Gastrocnemius medialis (tissue), 4 donors: ENCODE data around the gene ASB13. TPM values are rescaled to one million over a fixed set of nuclear protein-coding genes. Genes with fewer than 3 reads are reported as not detected.

Experiments used
- ATAC-seq, 2 donors: fragments of 150-250 bp; one replicate each; pipeline ENCODE4 v1.9.1; 2016
- DNase-seq, 2 donors: peaks; one replicate each; pipeline ENCODE4 v3.0.0-alpha.2; 2019
- H3K27ac ChIP-seq, 4 donors: fragments of 200-600 bp; sonication (generic); 1 replicate in 1 of 4; 2 replicates in 3 of 4; pipeline ENCODE4 v1.5.1; 2016 to 2018; ENCODE audit warnings: mild to moderate bottlenecking in 2 of 4, moderate library complexity in 1 of 4
- H3K27me3 ChIP-seq, 3 donors: fragments of 200-600 bp; sonication (generic) in 2 of 3; 1 replicate in 1 of 3; 2 replicates in 2 of 3; pipeline versions ENCODE4 v1.5.1 to v1.6.0; 2016 to 2019; ENCODE audit warnings: mild to moderate bottlenecking in 1 of 3, moderate library complexity in 1 of 3
- H3K36me3 ChIP-seq, 2 donors: fragments of 200-600 bp; sonication (generic) in 1 of 2; one replicate each; pipeline ENCODE4 v1.5.1; 2017 to 2018
- H3K4me1 ChIP-seq, 2 donors: fragments of 200-600 bp; sonication (generic) in 1 of 2; one replicate each; pipeline ENCODE4 v1.5.1; 2016 to 2017; ENCODE audit warnings: mild to moderate bottlenecking in 2 of 2
- H3K4me3 ChIP-seq, 4 donors: fragments of 200-600 bp; sonication (generic) in 3 of 4; 1 replicate in 1 of 4; 2 replicates in 3 of 4; pipeline ENCODE4 v1.5.1; 2016 to 2019; ENCODE audit warnings: mild to moderate bottlenecking in 2 of 4
- H3K9me3 ChIP-seq, 3 donors: fragments of 200-600 bp; sonication (generic) in 2 of 3; 1 replicate in 1 of 3; 2 replicates in 2 of 3; pipeline ENCODE4 v1.5.1; 2016 to 2019
- CTCF ChIP-seq, 5 experiments: fragments of 450-650 bp in 3 of 5; fragments of 200-600 bp in 2 of 5; sonication (generic) in 2 of 5; IDR thresholded peaks in 4 of 5; conservative IDR thresholded peaks in 1 of 5; 1 replicate in 4 of 5; 2 replicates in 1 of 5; pipeline ENCODE4 v1.5.1; 2016 to 2019; ENCODE audit warnings: antibody characterized with exemption in 5 of 5, mild to moderate bottlenecking in 3 of 5, moderate library complexity in 3 of 5
- POLR2A ChIP-seq, 2 donors: fragments of 450-650 bp; IDR thresholded peaks; one replicate each; pipeline ENCODE4 v1.6.1; 2017; ENCODE audit warnings: antibody characterized with exemption in 2 of 2, mild to moderate bottlenecking in 2 of 2, moderate library complexity in 2 of 2
- in situ Hi-C, 4 donors: fragments of 200-750 bp; cut with MboI; loops; one replicate each; pipeline versions ENCODE4 v1.15.0 to v1.8.0; 2017; ENCODE audit warnings: low sequenced_read_pairs in 4 of 4
- intact Hi-C: fragments of 100-400 bp; cut with DNase I; formaldehyde crosslinking; loops from one replicate; pipeline ENCODE4 v1.15.1; 2023; ENCODE audit warnings: low total_unique reads
- total RNA-seq, 4 donors: library from RNA; depleted of rRNA; stranded (reverse); fragments of >200 nt; gene quantifications; one replicate each; pipeline versions ENCODE4 v1.1.0 to v1.2.3, GENCODE V29; 2016

The ASB13 gene
- total RNA-seq, 4 donors from 2014 or later, result 9.6 to 20.0 (median 14.9) TPM

- Histone ChIP-seq H3K36me3 (peaks cover 0 to 18% of the 10 kb centered on the region in 2 donors), H3K27ac (peak overlapping the region in 3 of 4 donors; percentile 6 to 56 (median 52)), H3K4me3 (no peak overlapping the region), H3K4me1 (peaks cover 0 to 3% of the 10 kb centered on the region in 2 donors), H3K27me3 (no peaks in the 10 kb centered on the region), H3K9me3 (no peaks in the 10 kb centered on the region)
- in situ Hi-C loops, result no loop called here
- DNase-seq (no peak), ATAC-seq (no peak)
- TF ChIP-seq POLR2A (IDR thresholded peaks at IDR 0.05) (no peak), CTCF (IDR thresholded peaks at IDR 0.05 in 4 of 5, conservative IDR thresholded peaks at IDR 0.05 in 1 of 5) (no peak)
- intact Hi-C loops, result no loop called here
These were observed 13.6 kb downstream of the ASB13 start for GRCh38 chr10:5652746-5653145.

GRCh38 chr10:5651388-5651764 lies 15.0 kb downstream of the ASB13 start:
- intact Hi-C loops (no loop called here), in situ Hi-C loops (no loop called here)

DNA sequence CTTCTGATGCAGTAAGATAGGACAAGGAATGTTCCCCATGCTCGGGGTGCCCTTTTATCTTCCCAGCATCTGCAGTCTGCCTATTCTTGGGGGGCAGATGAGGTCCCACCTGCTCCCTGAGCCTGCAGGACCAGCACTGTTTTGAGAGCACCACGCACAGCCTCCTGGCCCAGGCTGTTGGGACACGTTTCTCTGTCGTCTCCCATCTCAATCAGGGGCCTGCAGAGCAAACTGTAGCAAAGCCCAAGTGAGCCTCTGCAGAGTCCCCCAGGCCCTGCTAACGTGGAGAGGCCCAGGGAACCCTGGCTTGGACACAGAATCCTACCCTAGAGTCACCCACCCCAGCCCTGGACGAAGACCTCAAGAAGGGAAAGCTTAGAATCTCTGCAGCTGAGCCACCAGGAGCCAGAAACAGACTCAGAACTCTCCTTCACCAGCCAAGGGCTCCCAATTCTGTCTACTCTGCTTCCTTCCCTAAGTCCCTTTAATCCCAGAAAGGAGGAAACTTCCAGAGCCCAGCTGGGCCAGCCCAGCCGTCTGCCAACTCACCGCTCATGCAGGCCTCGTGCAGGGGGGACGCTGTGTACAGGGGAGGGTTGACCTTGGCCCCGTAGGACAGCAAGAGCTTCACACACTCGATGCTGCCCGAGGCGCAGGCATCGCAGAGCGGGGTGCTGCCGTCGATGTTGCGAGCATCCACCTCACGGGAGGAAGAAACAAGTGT lies 15.6 kb downstream of the ASB13 start:
- no peak for TF ChIP-seq POLR2A (IDR thresholded peaks at IDR 0.05)
- no peak for TF ChIP-seq CTCF (IDR thresholded peaks at IDR 0.05 in 4 of 5, conservative IDR thresholded peaks at IDR 0.05 in 1 of 5)
- intact Hi-C loops, result no loop called here
- DNase-seq (no peak), ATAC-seq (no peak)
- Histone ChIP-seq H3K27me3 (no peaks in the 10 kb centered on the region), H3K36me3 (peaks cover 0 to 18% of the 10 kb centered on the region in 2 donors), H3K27ac (peak overlapping the region in 2 of 4 donors; percentile 54 to 58), H3K4me1 (peaks cover 0 to 3% of the 10 kb centered on the region in 2 donors), H3K9me3 (no peaks in the 10 kb centered on the region), H3K4me3 (no peak overlapping the region)
- in situ Hi-C loops, result no loop called here

More at GRCh38 chr10:5651388-5651764, 15.0 kb downstream of the ASB13 start:
- H3K4me1 ChIP-seq, result peaks cover 0 to 3% of the 10 kb centered on the region in 2 donors
- no peaks in the 10 kb centered on the region for H3K27me3 ChIP-seq
- H3K4me3 ChIP-seq, result no peak overlapping the region
- TF ChIP-seq CTCF (IDR thresholded peaks at IDR 0.05 in 4 of 5, conservative IDR thresholded peaks at IDR 0.05 in 1 of 5), result no peak
- TF ChIP-seq POLR2A (IDR thresholded peaks at IDR 0.05), result no peak
- H3K36me3 ChIP-seq, result peaks cover 0 to 18% of the 10 kb centered on the region in 2 donors
- DNase-seq (no peak), ATAC-seq (no peak)
- H3K27ac ChIP-seq, result peak overlapping the region in 2 of 4 donors; percentile 54 to 58
- no peaks in the 10 kb centered on the region for H3K9me3 ChIP-seq

- TF ChIP-seq CTCF (IDR thresholded peaks at IDR 0.05 in 4 of 5, conservative IDR thresholded peaks at IDR 0.05 in 1 of 5), result no peak
- TF ChIP-seq POLR2A (IDR thresholded peaks at IDR 0.05), result no peak
- H3K27me3 ChIP-seq, result no peaks in the 10 kb centered on the region
- in situ Hi-C loops, result no loop called here
- H3K27ac ChIP-seq, result no peak overlapping the region
- peaks cover 0 to 18% of the 10 kb centered on the region in 2 donors for H3K36me3 ChIP-seq
- DNase-seq (no peak), ATAC-seq (no peak)
- intact Hi-C loops, result no loop called here
- no peak overlapping the region for H3K4me3 ChIP-seq
- no peaks in the 10 kb centered on the region for H3K9me3 ChIP-seq
- peaks cover 0 to 10% of the 10 kb centered on the region in 2 donors for H3K4me1 ChIP-seq
These were observed 16.6 kb downstream of the ASB13 start for GRCh38 chr10:5649746-5650145.
